HG03025 (cell line): Measurements from ENCODE around the gene CAPN12.

ENCODE experiments used
- ATAC-seq: cut with Tn5 transposase; IDR thresholded peaks from one replicate; pipeline ENCODE4 v1.9.1; 2021; ENCODE audit warnings: mild to moderate bottlenecking, moderate library complexity; ENCODE audit not compliant: unreplicated experiment, low FRiP score

The CAPN12 gene

DNA sequence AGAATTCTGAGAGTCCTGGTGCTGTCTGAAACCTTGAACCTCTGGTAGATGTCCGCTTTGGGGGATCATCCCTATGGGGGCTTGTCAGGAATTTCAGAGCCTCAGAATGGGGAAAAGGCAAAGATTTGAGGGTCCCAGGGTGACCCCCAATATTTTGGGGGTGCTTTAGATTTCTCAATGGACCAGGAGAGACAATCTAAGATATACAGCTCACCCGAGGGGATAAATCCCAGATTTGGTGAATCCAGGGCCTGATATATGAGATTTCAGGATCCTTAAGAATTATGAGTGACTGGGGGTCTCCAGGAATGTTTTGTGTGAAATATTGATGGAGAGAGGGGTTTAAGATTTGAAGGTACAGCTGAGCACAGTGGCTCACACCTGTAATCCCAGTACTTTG is 3.3 kb downstream of the CAPN12 start:
- ATAC-seq = no peak

DNA sequence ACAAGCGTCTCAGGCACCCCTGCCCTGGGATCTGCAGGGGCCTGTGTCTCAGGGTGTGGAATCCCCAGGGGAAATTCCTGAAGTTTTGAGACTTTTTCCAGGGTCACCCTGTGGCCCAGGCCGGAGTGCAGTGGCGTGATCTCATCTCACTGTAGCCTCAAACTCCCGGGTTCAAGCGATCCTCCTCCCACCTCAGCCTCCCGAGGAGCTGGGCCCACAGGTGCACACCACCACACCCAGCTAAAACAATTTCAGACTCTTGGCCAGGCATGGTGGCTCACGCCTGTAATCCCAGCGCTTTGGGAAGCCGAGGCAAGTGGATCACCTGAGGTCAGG is 4.0 kb downstream of the CAPN12 start:
- ATAC-seq = no peak

DNA sequence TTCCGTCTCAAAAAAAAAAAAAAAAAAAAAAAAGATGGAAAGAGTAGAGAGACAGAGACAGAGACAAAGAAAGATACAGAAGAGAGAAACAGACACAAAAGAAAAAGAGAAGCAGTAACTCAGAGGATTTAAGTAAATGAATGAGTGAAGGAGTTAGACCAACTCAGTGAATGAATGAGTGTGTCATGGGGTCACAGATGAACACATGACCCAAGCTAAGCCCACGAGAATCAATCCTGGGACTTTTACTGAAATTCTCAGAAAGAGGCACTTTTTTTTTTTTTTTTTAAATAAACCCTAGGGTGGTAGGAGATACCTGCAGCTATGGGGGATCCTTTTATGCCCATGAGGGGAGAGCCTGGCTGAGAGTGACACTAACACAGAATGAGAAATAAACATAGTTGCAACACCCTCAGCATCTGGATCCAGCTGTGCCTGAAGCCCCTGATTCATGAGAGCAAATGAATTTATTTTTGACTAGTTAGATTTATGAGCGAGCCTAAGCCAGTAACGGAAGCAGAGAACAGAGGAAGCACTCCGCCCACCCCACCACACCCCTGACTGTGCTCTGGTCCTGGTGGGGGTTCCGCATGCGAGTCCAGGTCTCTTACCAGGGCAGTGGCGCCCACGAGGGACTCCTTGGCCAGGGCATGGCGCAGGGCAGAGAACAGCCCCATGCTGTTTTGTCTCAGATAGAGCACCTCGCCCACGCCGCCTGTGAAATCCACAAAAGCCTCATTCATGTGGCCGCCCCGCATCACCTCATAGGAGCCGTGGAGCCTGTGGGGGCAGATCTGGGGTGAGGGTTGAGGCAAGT is 4.6 kb downstream of the CAPN12 start:
- ATAC-seq = no peak

DNA sequence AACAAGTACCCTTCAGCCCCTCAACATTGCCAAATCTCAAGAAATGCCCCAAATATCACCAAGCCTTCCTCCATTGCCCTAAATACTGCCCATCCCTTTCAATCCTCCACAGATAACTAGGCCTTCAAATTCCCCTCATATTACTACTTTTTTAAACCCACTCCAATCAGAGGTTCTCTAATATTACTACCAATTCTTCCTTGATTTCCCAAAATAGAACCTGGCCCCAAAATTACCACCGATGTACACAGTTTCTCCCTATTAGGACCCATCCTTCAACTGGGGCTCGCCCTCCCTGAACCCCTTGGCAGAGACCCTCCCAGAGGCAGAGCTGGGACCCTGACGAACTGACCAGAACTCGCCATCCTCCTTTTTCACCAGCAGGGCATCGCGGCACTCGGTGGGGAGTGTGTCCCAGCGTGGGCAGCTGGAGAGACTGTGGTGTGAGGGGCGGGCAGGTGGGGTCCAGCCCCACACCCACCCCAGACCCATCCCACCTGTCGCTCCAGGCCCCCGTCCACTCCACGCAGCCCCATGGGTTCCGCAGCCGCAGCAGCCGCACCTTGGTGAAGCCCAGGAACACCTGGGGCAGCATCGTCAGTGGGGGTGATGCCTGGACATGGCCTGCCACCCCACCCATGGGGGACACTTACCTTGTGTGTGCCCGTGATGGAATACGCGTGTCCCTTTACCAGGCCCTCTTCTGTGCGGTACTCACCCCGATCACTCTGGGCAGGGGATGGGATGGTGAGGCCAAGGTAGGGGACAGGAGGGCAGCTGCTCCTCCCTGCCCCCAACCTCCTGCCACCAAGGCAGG is 6.1 kb downstream of the CAPN12 start:
- no peak for ATAC-seq

DNA sequence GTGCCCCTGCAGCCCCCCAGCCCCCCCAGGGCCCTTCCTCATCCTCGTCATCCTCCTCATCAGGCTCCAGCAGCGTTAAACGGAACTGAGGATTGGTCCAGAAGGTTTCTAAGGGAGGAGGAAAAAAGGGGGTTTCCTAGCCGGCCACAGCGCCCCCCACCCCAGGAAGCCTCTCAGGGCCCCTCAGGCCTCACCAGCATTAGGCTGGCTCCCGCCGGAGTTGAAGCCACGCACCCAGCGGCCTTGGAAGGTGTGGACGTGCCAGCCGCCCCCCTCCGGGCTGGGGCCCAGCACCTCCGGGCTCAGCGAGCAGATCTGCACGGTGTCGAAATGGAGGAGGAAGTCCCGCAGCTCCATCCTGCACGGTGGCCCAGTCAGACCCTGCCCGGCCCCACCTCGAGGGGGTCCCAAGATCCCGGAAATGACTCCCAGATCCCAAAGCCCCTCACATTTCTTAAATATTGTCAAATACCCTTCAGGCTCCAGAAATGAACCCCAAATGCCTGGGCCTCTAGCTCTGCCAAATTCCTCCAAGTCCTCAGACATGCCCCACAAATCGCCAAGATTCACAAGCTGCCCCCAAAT is 6.9 kb downstream of the CAPN12 start:
- no peak for ATAC-seq

DNA sequence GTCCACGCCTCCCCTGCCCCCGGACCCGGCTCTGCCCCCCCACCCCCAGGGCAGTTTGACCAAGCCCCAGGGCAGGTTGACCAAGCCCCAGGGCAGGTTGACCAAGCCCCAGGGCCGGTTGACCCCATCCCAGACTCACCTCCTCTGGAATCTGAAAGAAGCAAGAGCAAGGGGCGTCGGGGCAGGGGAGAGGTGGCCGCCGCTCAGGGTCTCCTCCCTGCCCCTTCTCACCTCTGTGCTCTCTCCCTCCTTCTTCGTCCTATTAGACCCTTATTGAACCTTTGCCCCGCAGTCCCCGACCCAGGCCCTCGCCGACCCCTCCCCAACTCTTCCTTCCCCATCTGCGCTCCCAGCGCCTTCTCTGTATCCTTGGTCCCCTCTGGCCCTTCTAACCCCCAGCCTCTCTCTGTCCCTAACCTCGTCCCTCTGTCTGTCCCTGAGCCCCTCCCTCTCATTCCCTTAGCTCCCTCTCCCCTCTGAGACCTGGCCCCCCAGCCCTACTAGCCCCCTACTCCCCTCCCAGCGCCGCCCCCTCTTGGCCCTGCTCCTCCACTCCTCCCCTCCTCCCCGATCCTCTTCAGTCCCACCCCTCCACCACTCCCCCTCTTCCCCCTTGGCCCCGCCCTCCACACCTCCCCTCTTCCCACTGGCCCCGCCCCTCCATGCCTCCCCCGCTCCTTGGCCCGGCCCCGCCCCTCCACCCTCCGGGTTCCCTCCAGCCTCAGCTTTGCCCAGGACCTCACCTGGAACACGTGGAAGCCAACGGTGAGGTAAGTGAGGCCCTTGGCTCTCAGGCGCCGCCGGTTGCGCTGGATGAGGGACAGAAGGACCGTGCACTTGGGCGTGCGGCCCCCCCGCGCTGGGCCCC is 7.6 kb downstream of the CAPN12 start:
- ATAC-seq = no peak

DNA sequence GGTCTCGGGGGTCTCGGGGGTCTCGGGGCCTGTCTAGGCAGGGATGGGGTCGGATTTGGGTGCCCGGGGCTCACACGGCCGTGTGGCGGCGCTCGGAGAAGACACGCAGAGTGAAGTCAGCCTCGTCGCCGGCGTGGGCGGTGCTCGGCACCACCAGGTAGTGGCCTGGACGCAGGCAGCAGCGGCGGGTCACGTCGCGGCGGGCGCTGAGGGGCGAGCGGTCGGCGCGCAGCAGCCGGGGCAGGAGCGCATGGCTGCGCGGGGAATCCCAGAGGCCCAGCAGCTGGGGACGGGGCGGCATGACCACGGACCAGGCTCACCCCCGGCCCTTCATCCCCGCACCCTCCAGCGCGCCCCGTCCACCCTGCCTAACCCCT is 8.2 kb downstream of the CAPN12 start:
- ATAC-seq = no peak

DNA sequence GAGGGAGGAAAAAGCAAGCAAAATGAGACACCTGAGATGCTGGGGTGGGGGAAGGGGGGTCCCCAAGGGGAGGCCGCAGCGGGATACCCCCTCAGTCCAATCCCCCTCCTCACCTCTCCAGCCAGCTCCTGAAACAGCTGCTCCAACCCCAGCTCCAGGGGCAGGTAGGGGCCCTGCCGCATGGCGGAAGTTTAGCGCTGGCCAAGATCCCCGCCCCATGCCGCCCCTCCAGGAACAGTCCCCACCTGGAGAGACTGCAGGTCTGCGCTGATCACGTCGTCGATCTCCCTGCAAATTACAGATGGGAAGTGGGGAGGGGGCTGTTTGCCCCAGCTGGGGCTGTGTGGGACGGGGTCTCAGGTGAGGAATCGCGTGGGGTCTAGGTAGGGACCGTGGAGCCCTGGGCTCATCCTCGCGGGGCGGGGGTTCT is 9.0 kb downstream of the CAPN12 start:
- no peak for ATAC-seq

DNA sequence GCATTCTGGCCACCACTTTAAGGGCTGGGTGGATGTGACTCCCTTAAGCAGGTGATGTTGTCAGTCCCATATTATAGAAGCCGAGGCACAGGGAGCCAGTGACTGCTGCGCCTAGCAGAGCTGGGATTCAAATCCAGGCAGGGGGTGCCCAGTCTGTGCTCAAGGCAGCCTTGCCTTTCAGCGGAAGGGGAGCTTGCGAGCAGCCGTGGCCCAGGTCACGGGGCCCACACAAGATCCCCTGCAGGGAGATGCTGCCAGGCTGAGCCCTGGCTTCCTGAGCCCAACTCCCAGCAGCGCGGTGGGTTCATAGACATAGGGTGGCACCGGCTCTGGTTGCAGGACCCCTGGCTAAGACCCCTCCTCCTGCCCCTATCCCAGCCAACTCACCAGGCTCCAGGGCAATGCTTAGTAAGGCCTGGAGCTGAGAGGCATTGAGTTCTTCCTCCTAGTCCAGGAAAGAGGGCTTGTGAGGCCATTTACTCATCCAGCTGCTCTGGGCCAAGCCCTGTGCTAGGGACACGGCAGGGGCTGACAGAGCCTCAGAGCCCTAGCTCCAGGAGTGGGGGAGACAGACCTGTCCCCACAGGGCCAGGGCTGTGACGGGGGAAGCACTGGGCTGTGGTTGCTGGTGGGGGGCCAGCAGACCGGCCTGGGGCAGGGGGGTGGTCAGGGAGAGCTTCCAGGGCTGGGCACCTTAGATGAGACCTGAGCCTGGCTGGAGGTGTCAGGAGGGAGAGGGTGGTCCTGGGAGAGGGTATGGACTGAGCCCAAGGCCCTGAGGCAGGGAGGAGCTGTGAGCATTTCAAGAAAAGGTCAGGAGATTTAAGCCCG is 9.6 kb downstream of the CAPN12 start:
- no peak for ATAC-seq

DNA sequence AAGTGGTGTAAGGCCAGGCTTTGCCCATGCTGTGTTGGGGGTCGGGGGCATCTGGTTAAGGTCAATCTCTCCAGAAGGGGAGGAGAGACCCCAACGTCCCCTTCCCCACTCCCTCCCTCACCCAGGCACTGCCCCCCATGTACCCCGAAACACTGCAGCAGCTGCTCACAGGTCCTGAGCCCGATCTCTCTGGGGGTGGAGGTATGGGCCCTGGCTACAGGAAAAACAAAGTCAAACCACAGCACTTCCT is 10.2 kb downstream of the CAPN12 start:
- no peak for ATAC-seq

DNA sequence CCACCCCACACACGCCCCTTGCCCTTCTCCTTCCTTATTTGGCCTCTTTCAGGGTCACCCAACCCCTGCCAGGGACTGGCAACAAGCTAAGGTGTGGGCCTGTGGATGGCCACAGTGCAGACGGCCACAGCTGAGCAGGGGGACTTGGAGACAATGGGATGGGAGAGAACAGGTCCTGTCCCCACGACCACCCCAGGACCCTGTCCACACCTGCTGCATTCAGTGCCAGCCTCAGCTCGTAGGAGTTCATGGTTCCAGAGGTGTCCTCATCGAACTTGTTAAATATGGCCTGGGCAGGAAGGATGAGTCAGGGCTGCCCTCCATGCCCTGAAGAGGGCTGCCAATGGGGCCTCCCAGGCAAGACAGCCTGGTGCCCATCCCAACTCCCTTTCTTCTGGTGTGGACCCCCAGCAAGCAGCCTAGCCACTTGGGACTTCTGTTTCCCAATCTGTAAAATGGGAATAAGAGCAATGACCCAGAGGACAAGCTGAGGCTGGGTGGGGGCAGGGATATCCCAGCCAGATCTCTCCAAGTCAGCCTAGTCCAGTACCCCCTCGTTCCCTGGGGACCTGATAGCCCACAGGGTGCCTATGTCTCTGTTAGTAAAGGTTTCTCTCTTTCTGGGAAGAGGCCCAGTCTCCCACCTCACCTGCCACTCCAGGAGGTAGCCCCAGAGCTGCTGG is 10.6 kb downstream of the CAPN12 start:
- ATAC-seq = no peak

DNA sequence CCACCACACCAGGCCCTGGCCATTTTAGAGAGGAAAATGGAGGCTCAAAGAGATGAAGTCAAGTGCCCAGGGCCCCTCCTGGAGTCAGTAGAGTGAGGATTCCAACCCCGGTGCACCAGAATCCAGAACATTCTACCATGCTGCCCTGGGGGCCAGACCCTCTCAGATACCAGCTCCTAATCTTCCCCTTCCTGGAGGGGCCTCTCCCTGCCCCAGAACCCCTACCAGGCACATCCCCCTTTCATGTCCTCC is 11.1 kb downstream of the CAPN12 start:
- no peak for ATAC-seq

DNA sequence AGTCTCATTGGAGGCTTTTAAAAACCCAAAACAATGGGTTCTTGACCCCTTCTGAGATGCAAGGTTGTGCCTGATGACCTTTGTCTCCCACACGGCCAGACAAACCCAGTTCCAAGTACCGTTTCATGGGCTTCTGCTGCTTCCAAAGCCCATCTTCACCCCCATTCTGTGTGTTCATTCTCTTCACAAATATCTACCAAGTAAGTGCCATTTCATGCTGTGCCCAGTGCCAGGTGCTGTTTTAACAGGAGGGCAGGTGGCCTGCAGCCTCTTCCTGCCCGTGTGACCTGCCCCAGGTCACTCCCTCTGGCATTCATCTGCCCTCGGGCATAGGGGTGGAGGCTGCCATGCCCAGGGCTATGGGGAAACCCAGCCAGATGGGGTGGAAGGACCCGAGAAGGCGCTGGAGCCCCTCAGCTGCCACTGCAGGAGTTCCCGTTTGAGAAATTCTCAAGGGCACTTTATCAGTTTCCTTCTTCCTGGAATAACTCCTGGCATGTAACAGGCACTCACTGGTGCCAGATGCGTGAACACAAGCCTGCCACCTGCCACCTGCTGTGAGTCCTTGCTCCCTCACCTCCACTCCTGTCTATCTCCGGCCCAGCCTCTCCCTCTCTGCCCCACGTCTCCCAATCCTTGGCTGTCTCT is 12.5 kb downstream of the CAPN12 start:
- no peak for ATAC-seq

DNA sequence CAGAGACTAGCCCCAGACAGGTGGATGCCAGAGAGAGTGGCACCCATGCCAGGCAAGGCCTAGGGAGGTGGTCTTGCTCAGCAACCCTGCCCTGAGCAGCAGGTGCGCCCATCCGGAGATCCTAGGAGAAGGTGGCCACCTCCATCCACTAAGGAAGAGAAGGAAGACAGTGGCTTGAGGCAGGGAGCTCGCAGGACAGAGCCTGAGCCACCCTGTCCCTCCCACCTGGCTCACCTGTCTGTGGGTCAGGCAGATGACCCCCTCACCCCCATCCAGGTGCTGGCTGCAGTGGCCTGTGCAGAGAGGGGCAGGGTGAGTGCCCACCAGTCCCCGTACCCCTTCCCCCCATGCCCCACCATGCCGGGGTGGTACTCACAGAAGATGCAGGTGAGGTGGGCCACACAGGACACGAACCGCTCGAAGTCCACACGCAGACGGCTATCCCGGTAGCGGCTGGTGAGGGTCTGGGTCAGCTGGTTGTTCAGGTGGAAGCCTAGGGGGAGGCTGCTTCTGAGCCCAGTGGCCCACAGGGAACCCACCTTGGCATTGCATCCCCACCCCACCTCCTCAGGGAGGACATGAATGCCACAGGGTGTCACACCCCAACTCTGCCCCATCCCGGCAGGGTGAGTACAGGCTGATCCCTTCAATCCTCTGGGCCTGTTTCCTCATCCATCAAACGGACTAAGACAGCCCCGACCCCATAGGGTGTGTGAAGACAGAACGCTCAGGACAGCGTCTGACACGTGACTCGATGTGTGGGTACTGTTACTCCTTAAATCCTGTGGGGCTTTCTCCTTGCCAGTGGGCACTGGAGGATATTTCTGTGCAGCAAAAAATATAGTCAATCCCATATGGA is 13.3 kb downstream of the CAPN12 start:
- no peak for ATAC-seq

DNA sequence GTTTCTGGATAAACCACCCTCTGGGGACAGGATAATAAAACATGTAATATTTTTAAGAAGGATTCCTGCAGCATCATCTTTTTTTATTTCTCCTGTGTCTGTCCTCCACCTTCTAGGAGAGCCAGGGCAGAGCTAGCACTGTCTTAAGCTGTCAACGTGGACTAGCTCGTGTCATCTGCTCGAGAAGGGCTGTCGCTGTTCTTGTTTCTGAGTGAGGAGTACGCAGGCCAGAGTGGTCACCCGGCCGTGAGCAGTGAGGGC is 13.9 kb downstream of the CAPN12 start:
- no peak for ATAC-seq

DNA sequence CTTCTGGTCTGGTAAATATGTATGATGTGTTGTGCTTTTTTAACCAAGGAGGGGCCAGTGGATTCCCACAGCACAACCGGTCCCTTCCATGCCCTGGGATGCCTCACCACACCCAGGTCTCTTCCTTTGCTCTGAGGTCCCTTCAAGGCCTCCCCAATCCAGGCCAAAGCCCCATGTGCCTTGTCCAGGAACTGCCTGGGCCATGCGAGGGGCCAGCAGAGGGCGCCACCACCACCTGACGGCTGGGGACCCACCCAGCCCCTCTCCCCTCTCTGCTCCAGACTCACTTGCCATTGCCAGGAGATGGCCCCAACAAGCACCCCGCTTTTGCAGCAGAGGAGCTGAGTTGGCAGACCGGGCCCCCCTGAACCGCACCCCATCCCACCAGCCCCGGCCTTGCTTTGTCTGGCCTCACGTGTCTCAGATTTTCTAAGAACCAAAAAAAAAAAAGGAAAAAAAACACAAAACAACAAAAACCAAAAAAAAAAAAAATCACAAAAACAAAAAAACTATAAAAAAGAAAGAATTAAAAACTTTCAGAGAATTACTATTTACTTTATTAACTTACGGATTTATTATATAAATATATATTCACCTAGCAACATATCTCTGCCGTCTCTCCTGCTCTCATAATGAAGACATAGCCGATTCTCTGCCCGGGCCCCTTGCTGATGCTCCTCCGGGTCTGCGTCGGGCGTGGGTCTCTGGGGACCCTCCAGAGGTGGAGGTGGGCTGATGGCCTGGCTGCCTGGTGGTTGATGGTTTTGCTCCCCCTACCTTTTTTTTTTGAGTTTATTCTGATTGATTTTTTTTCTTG is 14.4 kb downstream of the CAPN12 start:
- ATAC-seq = no peak

DNA sequence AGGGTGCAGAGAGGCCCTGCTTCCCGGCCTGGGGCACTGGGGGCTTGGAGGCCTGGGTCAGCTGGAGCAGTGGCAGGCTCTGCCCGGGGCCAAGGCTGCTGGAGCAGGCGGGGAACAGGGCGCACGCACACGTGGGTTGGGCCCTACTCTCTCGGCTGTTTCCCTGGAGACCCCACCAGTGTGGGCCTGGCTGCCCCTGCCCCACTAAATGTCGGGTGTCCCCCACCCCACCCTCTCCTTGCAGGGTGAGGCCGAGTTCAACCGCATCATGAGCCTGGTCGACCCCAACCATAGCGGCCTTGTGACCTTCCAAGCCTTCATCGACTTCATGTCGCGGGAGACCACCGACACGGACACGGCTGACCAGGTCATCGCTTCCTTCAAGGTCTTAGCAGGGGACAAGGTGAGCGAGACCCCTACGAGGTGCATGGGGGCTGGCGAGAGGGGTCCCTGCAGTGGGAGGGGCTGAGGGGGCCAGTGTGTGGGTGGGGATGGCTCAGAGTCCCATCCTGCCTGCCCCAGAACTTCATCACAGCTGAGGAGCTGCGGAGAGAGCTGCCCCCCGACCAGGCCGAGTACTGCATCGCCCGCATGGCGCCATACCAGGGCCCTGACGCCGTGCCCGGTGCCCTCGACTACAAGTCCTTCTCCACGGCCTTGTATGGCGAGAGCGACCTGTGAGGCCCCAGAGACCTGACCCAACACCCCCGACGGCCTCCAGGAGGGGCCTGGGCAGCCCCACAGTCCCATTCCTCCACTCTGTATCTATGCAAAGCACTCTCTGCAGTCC is 15.3 kb downstream of the CAPN12 start:
- ATAC-seq = no peak
